Stimulated activated naive CD4-positive, alpha-beta T cell treated with Interleukin-2 at 50 U/mL for 16 hours (primary cell): ENCODE results near the gene PRKAG2.

Experiments used
- DNase-seq: peaks from one replicate; lab custom pipeline; 2025; lab: John Stamatoyannopoulos, UW

The PRKAG2 gene

GRCh38 chr7:151644554-151644953 lies 232.4 kb downstream of the PRKAG2 start:
- DNase-seq, result no peak

GRCh38 chr7:151642746-151643145 lies 234.2 kb downstream of the PRKAG2 start:
- no peak for DNase-seq

GRCh38 chr7:151641587-151641986 lies 235.3 kb downstream of the PRKAG2 start:
- no peak for DNase-seq

- no peak for DNase-seq
Measured at GRCh38 chr7:151637781-151638261, 239.1 kb downstream of the PRKAG2 start.

GRCh38 chr7:151634643-151635042 lies 242.3 kb downstream of the PRKAG2 start:
- no peak for DNase-seq

- DNase-seq, result no peak
Measured at GRCh38 chr7:151633516-151633812, 243.5 kb downstream of the PRKAG2 start.

GRCh38 chr7:151632750-151633515 lies 244.0 kb downstream of the PRKAG2 start:
- peak; percentile 49 for DNase-seq

GRCh38 chr7:151631953-151632749 lies 244.8 kb downstream of the PRKAG2 start:
- DNase-seq, result peak; percentile 85

- peak; percentile 38 for DNase-seq
Measured at GRCh38 chr7:151631570-151631952, 245.4 kb downstream of the PRKAG2 start.

GRCh38 chr7:151630851-151631569 lies 245.9 kb downstream of the PRKAG2 start:
- DNase-seq, result no peak

GRCh38 chr7:151630358-151630757 lies 246.6 kb downstream of the PRKAG2 start:
- no peak for DNase-seq

GRCh38 chr7:151629713-151630272 lies 247.1 kb downstream of the PRKAG2 start:
- no peak for DNase-seq

- no peak for DNase-seq
Measured at GRCh38 chr7:151628846-151629604, 247.9 kb downstream of the PRKAG2 start.

- no peak for DNase-seq
Measured at GRCh38 chr7:151626422-151627115, 250.3 kb downstream of the PRKAG2 start.

- no peak for DNase-seq
Measured at GRCh38 chr7:151625606-151626005, 251.3 kb downstream of the PRKAG2 start.

- DNase-seq, result no peak
Measured at GRCh38 chr7:151624246-151624928, 252.5 kb downstream of the PRKAG2 start.

- no peak for DNase-seq
Measured at GRCh38 chr7:151623766-151624165, 253.1 kb downstream of the PRKAG2 start.

- DNase-seq, result no peak
Measured at GRCh38 chr7:151621961-151622360, 255.0 kb downstream of the PRKAG2 start.

GRCh38 chr7:151616443-151617213 lies 260.3 kb downstream of the PRKAG2 start:
- no peak for DNase-seq

- no peak for DNase-seq
Measured at GRCh38 chr7:151615784-151616183, 261.1 kb downstream of the PRKAG2 start.
